IMR-90 (cell line): ENCODE results near the gene MEF2A. TPM values are rescaled to one million over a fixed set of nuclear protein-coding genes. Genes with fewer than 3 reads are reported as not detected.

Experiments
- ATAC-seq: fragments of 200-7000 bp; cut with Tn5 transposase; 2 replicates; pipeline ENCODE4 v1.9.1; 2020; ENCODE audit warnings: low read depth, mild to moderate bottlenecking, moderate library complexity
- BruUV-seq: library from RNA; stranded (reverse); fragments of 400-500 nt; replicated peaks from 2 replicates; lab custom pipeline; 2021; lab: Mats Ljungman, UMichigan
- CTCF ChIA-PET: fragments of 300-600 bp; formaldehyde crosslinking; extraction: SDS; loops from one replicate; lab custom pipeline; 2021; ENCODE audit warnings: antibody characterized with exemption; lab: Yijun Ruan, JAX
- POLR2A ChIA-PET: fragments of 300-600 bp; sonication (Branson Sonifier 250); formaldehyde crosslinking; loops from one replicate; lab custom pipeline; 2022; ENCODE audit warnings: antibody characterized with exemption; ENCODE audit not compliant: unreplicated experiment; lab: Charles Lee
- DNase-seq: peaks from one replicate; pipeline ENCODE4 v3.0.0; 2013
- H2AFZ ChIP-seq: replicated peaks from 2 replicates; pipeline ENCODE3; 2013; ENCODE audit warnings: low read length, mild to moderate bottlenecking; ENCODE audit not compliant: poor library complexity
- H2AK5ac ChIP-seq: 2 replicates; pipeline ENCODE4 v1.6.1; 2013; ENCODE audit warnings: low read depth, low read length, inconsistent platforms
- H2AK9ac ChIP-seq: replicated peaks from 2 replicates; pipeline ENCODE3; 2013; ENCODE audit warnings: mild to moderate bottlenecking, low read depth, low read length, moderate library complexity; ENCODE audit not compliant: poor library complexity
- H2BK120ac ChIP-seq: 2 replicates; pipeline ENCODE4 v1.6.1; 2013; ENCODE audit warnings: low read depth, low read length, inconsistent platforms
- H2BK15ac ChIP-seq: 3 replicates; pipeline ENCODE4 v1.6.1; 2013; ENCODE audit warnings: low read depth, low read length, inconsistent platforms
- H2BK20ac ChIP-seq: 2 replicates; pipeline ENCODE4 v1.6.1; 2013; ENCODE audit warnings: low read depth, mild to moderate bottlenecking, inconsistent platforms, low read length, moderate library complexity
- H2BK5ac ChIP-seq: 2 replicates; pipeline ENCODE4 v1.6.1; 2013; ENCODE audit warnings: mild to moderate bottlenecking, low read depth, low read length, inconsistent platforms; ENCODE audit not compliant: poor library complexity, severe bottlenecking
- H3K14ac ChIP-seq: replicated peaks from 2 replicates; pipeline ENCODE4 v1.6.1; 2013; ENCODE audit warnings: low read depth, low read length, inconsistent platforms
- H3K18ac ChIP-seq: 2 replicates; pipeline ENCODE4 v1.6.1; 2013; ENCODE audit warnings: low read depth, low read length, control low read depth
- H3K23ac ChIP-seq: 2 replicates; pipeline ENCODE4 v1.6.1; 2013; ENCODE audit warnings: low read depth, low read length, inconsistent platforms
- H3K27ac ChIP-seq: 2 replicates; pipeline ENCODE4 v1.5.1; 2013; ENCODE audit warnings: mild to moderate bottlenecking, control low read depth, low read length; ENCODE audit not compliant: insufficient read depth
- H3K27me3 ChIP-seq: 2 replicates; pipeline ENCODE4 v1.6.1; 2013; ENCODE audit warnings: low read length; ENCODE audit not compliant: control insufficient read depth, insufficient read depth
- H3K36me3 ChIP-seq: 2 replicates; pipeline ENCODE4 v1.6.1; 2013; ENCODE audit warnings: low read length, mixed read lengths; ENCODE audit not compliant: control insufficient read depth, insufficient read depth
- H3K4ac ChIP-seq: 2 replicates; pipeline ENCODE4 v1.6.1; 2013; ENCODE audit warnings: low read depth, low read length, inconsistent platforms
- H3K4me1 ChIP-seq: 2 replicates; pipeline ENCODE4 v1.6.1; 2013; ENCODE audit warnings: low read length, mixed read lengths; ENCODE audit not compliant: control insufficient read depth, insufficient read depth
- H3K4me2 ChIP-seq: 2 replicates; pipeline ENCODE4 v1.6.1; 2013; ENCODE audit warnings: low read depth, mild to moderate bottlenecking, control low read depth, low read length, moderate library complexity
- H3K4me3 ChIP-seq: 2 replicates; pipeline ENCODE4 v1.5.1; 2013; ENCODE audit warnings: low read depth, mild to moderate bottlenecking, control low read depth, low read length, moderate library complexity; ENCODE audit not compliant: insufficient read depth
- H3K56ac ChIP-seq: 2 replicates; pipeline ENCODE4 v1.6.1; 2013; ENCODE audit warnings: low read length, inconsistent platforms; ENCODE audit not compliant: insufficient read depth; ENCODE audit errors: extremely low read depth
- H3K79me1 ChIP-seq, 2 experiments: 2 replicates each; pipeline ENCODE4 v1.6.1; 2013; ENCODE audit warnings: low read length in 2 of 2, inconsistent platforms in 1 of 2, low read depth in 1 of 2
- H3K9ac ChIP-seq: 2 replicates; pipeline ENCODE4 v1.6.1; 2013; ENCODE audit warnings: low read depth, low read length, control low read depth
- H3K9me1 ChIP-seq: 2 replicates; pipeline ENCODE4 v1.6.1; 2013; ENCODE audit warnings: low read length, inconsistent platforms; ENCODE audit not compliant: insufficient read depth
- H3K9me3 ChIP-seq: 2 replicates; pipeline ENCODE4 v1.6.1; 2013; ENCODE audit warnings: low read length; ENCODE audit not compliant: control insufficient read depth, insufficient read depth
- H4K20me1 ChIP-seq: 2 replicates; pipeline ENCODE4 v1.6.1; 2013; ENCODE audit warnings: low read length, inconsistent platforms; ENCODE audit not compliant: insufficient read depth
- H4K5ac ChIP-seq: 2 replicates; pipeline ENCODE4 v1.6.1; 2013; ENCODE audit warnings: mild to moderate bottlenecking, low read depth, low read length, control low read depth
- H4K8ac ChIP-seq, 2 experiments: 2 replicates each; pipeline ENCODE4 v1.6.1; 2013; ENCODE audit warnings: low read depth in 2 of 2, low read length in 2 of 2, control low read depth in 1 of 2, inconsistent platforms in 1 of 2
- H4K91ac ChIP-seq: 2 replicates; pipeline ENCODE4 v1.6.1; 2013; ENCODE audit warnings: low read depth, low read length, inconsistent platforms; ENCODE audit not compliant: insufficient read depth
- BHLHE40 ChIP-seq: fragments of 150-350 bp; IDR thresholded peaks from 2 replicates; pipeline ENCODE4 v1.6.1; 2016; ENCODE audit warnings: mild to moderate bottlenecking, low read depth, low read length
- CEBPB ChIP-seq: IDR thresholded peaks from 2 replicates; pipeline ENCODE4 v1.6.1; 2012; ENCODE audit warnings: low read depth, low read length, improper control_type of control experiment
- CHD1 ChIP-seq: IDR thresholded peaks from 2 replicates; pipeline ENCODE4 v1.6.1; 2012; ENCODE audit warnings: low read depth, low read length, improper control_type of control experiment
- FOS ChIP-seq: fragments of 150-350 bp; IDR thresholded peaks from 2 replicates; pipeline ENCODE4 v1.6.1; 2016; ENCODE audit warnings: low read depth, low read length
- MAFK ChIP-seq: IDR thresholded peaks from 2 replicates; pipeline ENCODE4 v1.6.1; 2012; ENCODE audit warnings: low read depth, low read length, improper control_type of control experiment
- MAZ ChIP-seq: IDR thresholded peaks from 2 replicates; pipeline ENCODE4 v1.6.1; 2012; ENCODE audit warnings: low read depth, mild to moderate bottlenecking, low read length, improper control_type of control experiment, moderate library complexity, borderline replicate concordance
- POLR2A ChIP-seq: IDR thresholded peaks from 2 replicates; pipeline ENCODE4 v1.6.1; 2012; ENCODE audit warnings: mild to moderate bottlenecking, low read depth, low read length
- RAD21 ChIP-seq: IDR thresholded peaks from 2 replicates; pipeline ENCODE4 v1.6.1; 2012; ENCODE audit warnings: low read length, improper control_type of control experiment
- SMC3 ChIP-seq: fragments of 150-350 bp; IDR thresholded peaks from 2 replicates; pipeline ENCODE4 v1.6.1; 2016; ENCODE audit warnings: low read depth, mild to moderate bottlenecking, antibody characterized with exemption, low read length, moderate library complexity
- USF2 ChIP-seq: fragments of 150-350 bp; IDR thresholded peaks from 2 replicates; pipeline ENCODE4 v1.6.1; 2017; ENCODE audit warnings: mild to moderate bottlenecking, antibody characterized with exemption, low read length, low read depth
- WGBS, 2 experiments: methylation state at CpG; one replicate each; pipeline versions ENCODE4 v1.1.5 to v1.1.7; 2013; ENCODE audit warnings: missing lambda C conversion rate in 2 of 2; ENCODE audit not compliant: insufficient read length in 1 of 2; ENCODE audit errors: extremely low coverage in 2 of 2; 5-methylcytosine and 5-hydroxymethylcytosine counted together
- dilution Hi-C: fragments of 300-500 bp; cut with HindIII; formaldehyde crosslinking; loops from one replicate; pipeline ENCODE4 v1.14.3; 2018; ENCODE audit warnings: low sequenced_read_pairs; ENCODE audit not compliant: unreplicated experiment
- in situ Hi-C: fragments of 300-500 bp; cut with MboI; formaldehyde crosslinking; loops from 3 replicates; pipeline ENCODE4 v1.14.3; 2019; ENCODE audit warnings: low sequenced_read_pairs, inconsistent platforms, mixed read lengths
- intact Hi-C: fragments of 100-400 bp; cut with micrococcal nuclease; formaldehyde crosslinking; loops from 2 replicates; pipeline ENCODE4 v1.10.0; 2022
- microRNA-seq, 2 experiments: library from miRNA; stranded (forward) in 1 of 2; unstranded in 1 of 2; fragments of 10-50 nt in 1 of 2; fragments of <30 nt in 1 of 2; gene quantifications in 1 of 2; microRNA quantifications in 1 of 2; one replicate each; pipeline versions ENCODE3 to v1.1.0; 2013 to 2020; ENCODE audit not compliant: insufficient read depth in 1 of 2, insufficient read length in 1 of 2, unreplicated experiment in 1 of 2
- polyA plus RNA-seq, 3 experiments: library from polyadenylated mRNA; depleted of rRNA; stranded (reverse); fragments of >200 nt; gene quantifications; 2 replicates each; pipeline ENCODE4 v1.2.3, GENCODE V29; 2012; ENCODE audit warnings: low replicate concordance in 1 of 3
- small RNA-seq, 5 experiments: library from RNA; depleted of rRNA; stranded (forward); fragments of <200 nt; gene quantifications; one replicate each; pipeline ENCODE3, GENCODE V24; 2012
- total RNA-seq: library from RNA; depleted of rRNA; stranded (reverse); fragments of >200 nt; gene quantifications from 2 replicates; pipeline ENCODE4 v1.2.3, GENCODE V29; 2012; rRNA removed

The MEF2A gene
- total and polyA plus RNA-seq, 2 of the 4 experiments (the other 2 are of a cell fraction): 16.1 to 16.7 TPM

- H3K18ac ChIP-seq: no peak overlapping the region
- H3K56ac ChIP-seq: no peak overlapping the region
- H3K4me3 ChIP-seq: no peak overlapping the region
- no peak overlapping the region for H2BK20ac ChIP-seq
- intact Hi-C loops: no loop called here
- H3K27ac ChIP-seq: no peak overlapping the region
- no CpG with 5 or more reads among the region's 3 CpGs for WGBS, 2 experiments
- H4K20me1 ChIP-seq: no peaks in the 10 kb centered on the region
- H3K4me1 ChIP-seq: no peaks in the 10 kb centered on the region
- CTCF ChIA-PET: no interaction called here
- no peak overlapping the region for H3K4ac ChIP-seq
- H2BK5ac ChIP-seq: no peak overlapping the region
- ATAC-seq (no peak), DNase-seq (no peak)
- H3K27me3 ChIP-seq: 0 out of 2 replicates have a peak, but pooled peaks cover 2% of the 10 kb centered on the region
- H4K5ac ChIP-seq: no peak overlapping the region
- no peak overlapping the region for H3K14ac ChIP-seq
- H3K4me2 ChIP-seq: no peak overlapping the region
- no peak overlapping the region for H3K9ac ChIP-seq
- no peak overlapping the region for H2BK120ac ChIP-seq
- H4K8ac ChIP-seq: no peak overlapping the region
- no peak overlapping the region for H3K23ac ChIP-seq
- no peaks in the 10 kb centered on the region for H3K9me3 ChIP-seq
- POLR2A ChIA-PET: no interaction called here
- H3K79me1 ChIP-seq: no peaks in the 10 kb centered on the region
- no peak overlapping the region for H4K91ac ChIP-seq
- dilution Hi-C loops: no loop called here
- no TSS peak for BruUV-seq
- H2AFZ ChIP-seq: no peak overlapping the region
- H2AK5ac ChIP-seq: no peak overlapping the region
- H3K9me1 ChIP-seq: no peaks in the 10 kb centered on the region
- H2AK9ac ChIP-seq: no peak overlapping the region
- no peak overlapping the region for H2BK15ac ChIP-seq
- no peaks in the 10 kb centered on the region for H3K36me3 ChIP-seq
- no peak for TF ChIP-seq CHD1
- no peak for TF ChIP-seq SMC3
- TF ChIP-seq POLR2A: no peak
- TF ChIP-seq MAFK: no peak
- no peak for TF ChIP-seq CEBPB
- TF ChIP-seq USF2: no peak
- TF ChIP-seq BHLHE40: no peak
- no peak for TF ChIP-seq MAZ
- no peak for TF ChIP-seq FOS
- no peak for TF ChIP-seq RAD21
- in situ Hi-C loops: no loop called here
Observed at GRCh38 chr15:99764522-99764921, 198.7 kb downstream of the MEF2A start.

Small RNA genes lying within 50 kb of the gene (microRNA-seq; reads per million reads assigned to microRNA genes)
- not detected for gene RF00019 (ENCODE audit: insufficient read depth, insufficient read length)

Small RNA genes lying within 50 kb of the gene (small RNA-seq; reads per million reads assigned to genes)
- 0 reads per million in 5 experiments for gene RF00019

Other genes starting within 250 kb of the MEF2A start
- gene LYSMD4, start 167.5 kb downstream of the MEF2A start, total RNA-seq: 4.5 and 5.6 TPM in 2 replicates
- gene LYSMD4, start 167.5 kb downstream of the MEF2A start, polyA plus RNA-seq (2012; rRNA removed): 4.1 and 5.0 TPM in 2 replicates